Measurements from ENCODE around the gene SPATC1L.
"Not testable (repeated sequence)": the region's sequence is repeated elsewhere in the genome, so short reads cannot be mapped to it uniquely, and the experiment has no call there.

The SPATC1L gene

DNA sequence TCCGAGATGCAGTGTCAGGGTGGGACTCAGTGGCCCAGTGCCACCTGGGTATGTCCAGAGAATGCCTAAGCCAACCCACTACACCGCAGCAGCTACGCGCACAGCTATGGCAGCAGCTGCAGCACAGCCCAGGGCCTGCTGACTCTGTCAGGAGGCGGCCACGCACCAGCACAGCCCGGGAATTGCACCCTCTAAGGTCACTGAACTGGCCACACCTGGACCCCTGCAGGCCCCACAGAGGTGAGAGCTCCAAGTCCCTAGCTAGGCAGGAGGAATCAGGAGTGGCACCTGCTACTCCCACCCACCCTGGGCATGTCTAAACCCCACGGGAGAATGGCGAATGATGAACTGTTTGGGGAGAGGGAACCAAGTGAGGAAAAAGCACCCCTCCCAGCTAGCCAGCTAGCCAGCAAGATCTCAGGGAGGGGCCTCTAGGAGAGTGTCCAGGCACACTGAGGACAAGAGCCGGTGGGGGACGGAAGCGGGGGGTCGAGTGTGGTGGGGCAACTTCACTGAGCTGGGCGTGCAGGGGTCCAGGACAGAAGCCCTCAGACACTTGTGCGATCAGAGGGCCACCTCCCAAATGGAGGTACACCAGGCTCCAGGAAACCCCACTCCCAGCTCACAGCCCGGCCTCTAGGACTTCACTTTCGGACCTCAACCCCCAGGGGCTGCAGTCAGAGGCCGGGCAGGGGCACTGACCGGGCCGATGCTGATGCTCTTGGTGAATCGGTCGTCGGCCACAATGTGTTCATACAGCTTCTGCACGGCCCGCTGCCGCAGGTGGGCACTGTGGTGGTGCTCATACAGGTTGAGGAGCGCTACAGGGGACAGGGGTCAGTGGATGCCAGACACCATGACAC lies 30.4 kb upstream of the SPATC1L start:
- no peak for DNase-seq

GRCh38 chr21:46213620-46214286 lies 29.5 kb upstream of the SPATC1L start:
- no peak for DNase-seq

DNA sequence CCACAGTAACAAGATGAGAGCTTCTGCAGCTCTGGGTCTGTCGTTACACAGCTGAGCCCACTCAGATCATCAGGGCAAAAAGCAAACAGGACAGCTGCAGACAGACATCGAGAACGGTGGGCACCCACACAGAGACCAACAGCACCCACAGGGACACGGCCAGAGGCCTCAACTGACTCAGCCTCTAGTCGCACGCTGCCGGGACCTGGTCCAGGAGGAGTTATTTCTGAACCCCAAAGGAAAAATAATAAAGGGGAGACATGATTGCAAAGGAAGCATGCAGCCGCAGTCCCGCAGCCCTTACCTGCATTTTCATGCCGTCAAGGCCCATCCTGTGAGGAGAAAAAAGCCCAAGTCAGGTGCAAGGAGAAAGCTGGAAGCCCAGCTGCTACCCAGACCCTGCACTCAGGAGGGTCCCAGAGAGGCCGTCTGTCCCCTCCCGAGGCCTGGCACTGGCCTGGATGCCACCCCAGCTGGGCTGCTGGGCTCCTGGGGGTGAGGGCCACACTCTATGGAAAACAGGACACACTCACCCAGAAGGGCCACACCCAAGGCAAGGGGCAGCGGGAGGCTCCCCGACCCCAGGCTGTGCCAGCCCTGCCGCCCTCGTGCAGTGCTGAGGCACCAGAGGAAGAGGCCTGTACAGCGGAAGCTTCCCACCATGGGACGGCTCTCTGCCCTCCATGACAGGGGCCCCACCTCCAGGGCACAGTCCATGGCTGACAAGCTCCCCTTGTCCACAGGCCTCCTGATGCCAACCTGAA lies 28.6 kb upstream of the SPATC1L start:
- DNase-seq = no peak

DNA sequence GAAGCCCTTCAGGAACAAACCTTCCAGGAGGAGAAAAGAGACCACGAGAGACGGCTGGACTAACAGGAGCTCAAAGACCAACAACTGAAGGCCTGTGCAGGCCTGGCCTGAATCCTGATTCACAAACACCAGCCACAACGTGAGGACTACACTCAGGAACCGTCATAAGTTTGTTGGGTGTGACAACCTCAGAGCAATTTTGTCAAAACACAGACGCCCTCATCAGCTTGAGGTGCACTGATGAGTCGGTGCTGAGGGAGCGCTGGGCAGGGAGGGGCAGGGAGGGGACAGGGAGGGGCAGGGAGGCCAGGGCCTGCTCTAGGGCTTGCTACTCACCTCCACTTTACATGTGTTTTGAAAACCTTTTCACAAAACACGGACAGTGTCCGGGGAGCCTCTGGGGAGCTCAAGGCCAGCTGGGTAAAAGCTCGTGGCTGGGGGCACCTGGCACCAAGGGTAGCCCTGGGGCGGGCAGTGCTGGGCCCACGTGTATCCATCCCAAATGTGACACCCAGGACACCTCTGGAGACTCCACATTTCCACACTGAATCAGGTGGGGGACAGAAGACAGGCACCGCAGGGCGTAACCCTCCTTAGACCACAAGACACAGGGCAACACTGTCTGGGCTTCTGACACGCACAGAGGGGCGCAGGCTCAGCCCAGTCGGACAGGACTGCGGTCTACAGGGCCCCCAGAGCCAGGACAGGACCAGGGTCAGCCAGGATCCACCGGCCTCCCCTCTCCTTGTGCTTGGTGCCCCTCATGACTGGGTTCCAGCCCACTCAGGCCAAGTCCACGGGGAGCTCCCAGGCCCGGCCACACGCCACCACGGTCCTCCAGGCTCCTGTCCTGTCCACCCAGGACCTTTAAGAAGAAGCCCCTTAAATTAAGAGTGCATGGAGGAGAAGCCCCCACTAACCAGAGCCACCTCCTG lies 27.8 kb upstream of the SPATC1L start:
- no peak for DNase-seq

DNA sequence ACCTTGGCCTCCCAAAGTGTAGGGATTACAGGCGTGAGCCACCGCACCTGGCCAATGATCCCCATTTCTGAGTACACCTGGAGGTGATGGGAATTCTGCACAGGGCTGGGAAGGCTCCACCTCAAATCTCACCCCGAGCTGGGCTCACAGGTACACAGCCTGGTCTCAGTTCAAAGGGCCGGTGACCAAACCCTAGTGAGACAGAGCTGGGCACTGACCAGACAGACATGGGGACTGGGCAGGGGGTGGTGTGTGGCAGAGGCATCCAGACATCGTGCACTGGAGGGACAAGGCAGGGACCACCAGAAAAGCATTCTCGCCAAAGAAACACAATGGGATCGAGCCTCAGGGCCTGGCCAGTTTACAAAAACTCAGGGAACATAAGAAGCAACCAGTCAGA lies 27.1 kb upstream of the SPATC1L start:
- no peak for DNase-seq

DNA sequence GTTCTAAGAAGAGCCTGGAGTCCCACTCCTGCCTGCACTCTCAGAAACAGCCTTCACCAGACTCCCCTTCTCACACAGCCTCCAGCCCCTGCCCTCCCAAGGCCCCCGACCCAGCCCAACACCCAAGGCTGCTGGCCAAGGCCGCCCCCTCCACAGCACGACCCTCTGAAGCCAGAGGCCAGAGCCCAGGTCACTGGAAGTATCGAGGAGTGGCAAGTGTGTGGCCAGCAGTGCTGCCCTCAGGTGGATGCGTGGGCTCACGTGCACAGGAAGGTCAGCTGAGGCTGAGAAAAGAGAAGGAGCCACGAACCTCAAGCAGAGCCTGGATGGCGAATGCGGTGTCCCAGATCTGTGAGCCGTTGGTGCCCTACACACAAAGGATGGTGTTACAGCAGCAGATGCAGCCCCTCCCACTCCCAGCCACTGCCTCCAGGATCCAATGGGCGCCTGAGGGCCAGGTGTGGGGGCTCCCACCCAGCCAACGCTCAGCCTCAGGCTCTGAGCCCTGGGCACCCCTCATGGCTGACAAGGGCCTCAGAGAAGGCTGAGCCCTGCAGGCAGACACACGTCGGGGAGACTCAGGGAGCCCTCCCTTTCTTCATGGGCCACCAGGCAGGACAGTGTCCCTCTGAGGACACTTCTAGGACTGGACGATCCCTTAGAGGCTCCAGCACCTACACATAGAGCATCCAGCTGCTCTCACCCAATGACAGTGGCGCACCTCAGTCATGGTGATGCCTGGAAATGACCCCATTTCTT lies 26.3 kb upstream of the SPATC1L start:
- no peak for DNase-seq

GRCh38 chr21:46208761-46209721 lies 24.8 kb upstream of the SPATC1L start:
- no peak for DNase-seq

DNA sequence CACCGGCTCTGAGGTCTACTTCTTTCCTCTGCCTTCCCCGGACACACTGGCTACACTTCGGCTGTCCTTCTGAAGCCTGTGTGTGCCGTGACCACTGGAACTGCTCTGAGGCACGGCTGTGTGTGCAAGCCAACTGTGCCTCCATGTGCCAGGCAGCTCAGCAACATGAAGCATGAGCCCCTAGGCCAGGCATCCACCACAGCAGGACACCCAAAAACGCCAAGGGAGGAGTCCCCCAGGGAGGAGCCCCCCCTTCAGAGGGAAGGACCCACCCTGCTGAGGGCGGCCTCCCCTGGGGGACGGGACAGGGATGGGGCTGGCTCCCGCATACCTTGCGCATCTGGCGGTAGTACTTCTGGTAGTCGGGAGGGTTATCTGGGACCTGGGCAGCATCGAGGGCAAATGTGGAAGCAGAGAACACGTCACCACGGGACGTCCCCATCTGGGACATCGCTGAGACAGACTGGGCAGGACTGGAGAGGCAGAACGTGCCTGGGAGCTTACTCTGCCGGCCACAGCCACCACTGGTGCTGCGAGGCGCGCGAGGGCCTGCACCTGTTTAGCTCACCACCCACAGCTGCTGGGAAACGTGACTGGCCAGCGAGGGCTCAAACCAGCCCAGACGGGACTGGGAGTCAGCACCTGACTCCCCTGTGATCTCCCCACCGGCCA lies 23.8 kb upstream of the SPATC1L start:
- no peak for DNase-seq

DNA sequence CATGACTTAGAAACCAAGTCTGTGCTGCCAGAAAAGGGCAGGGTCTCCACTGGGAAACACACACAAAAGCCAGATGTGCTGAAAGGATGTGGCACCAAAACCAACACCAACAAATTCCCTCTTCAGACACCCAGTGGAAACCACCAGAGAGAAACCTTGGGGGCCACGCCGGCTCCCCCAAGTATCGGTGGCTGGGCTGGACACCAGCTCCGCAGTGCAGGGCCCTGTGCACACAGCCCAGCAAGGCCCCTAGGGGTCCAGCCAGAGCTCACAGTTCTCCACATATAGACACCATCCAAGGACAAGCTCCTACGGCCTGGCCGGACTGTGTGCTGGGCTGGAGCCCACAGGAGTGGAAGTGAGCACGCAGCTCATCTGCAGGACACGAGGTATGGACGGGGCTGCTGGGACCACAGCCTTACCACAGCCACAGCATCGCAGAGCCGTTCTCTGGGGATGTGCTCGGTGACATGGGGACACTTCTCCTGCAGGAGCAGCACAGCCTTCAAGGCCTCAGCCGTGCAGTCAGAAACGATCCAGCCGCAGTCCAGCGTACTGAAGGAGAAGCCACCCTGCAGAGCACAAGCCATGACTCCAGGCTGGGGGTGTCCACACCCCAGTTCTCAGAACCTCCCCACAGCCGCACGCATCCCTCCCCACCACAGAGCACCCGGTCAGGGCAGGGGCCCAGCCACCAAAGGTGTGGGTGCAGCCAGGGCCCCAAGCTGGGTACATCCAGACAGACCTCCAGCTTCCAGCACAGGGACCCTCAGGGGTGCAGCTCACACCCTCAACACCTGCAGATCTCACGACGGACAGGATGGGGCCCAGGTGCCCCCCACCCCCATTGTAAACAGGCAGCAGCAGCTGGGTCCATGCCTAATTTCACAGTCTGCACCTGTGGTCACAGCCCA lies 23.0 kb upstream of the SPATC1L start:
- DNase-seq = no peak

DNA sequence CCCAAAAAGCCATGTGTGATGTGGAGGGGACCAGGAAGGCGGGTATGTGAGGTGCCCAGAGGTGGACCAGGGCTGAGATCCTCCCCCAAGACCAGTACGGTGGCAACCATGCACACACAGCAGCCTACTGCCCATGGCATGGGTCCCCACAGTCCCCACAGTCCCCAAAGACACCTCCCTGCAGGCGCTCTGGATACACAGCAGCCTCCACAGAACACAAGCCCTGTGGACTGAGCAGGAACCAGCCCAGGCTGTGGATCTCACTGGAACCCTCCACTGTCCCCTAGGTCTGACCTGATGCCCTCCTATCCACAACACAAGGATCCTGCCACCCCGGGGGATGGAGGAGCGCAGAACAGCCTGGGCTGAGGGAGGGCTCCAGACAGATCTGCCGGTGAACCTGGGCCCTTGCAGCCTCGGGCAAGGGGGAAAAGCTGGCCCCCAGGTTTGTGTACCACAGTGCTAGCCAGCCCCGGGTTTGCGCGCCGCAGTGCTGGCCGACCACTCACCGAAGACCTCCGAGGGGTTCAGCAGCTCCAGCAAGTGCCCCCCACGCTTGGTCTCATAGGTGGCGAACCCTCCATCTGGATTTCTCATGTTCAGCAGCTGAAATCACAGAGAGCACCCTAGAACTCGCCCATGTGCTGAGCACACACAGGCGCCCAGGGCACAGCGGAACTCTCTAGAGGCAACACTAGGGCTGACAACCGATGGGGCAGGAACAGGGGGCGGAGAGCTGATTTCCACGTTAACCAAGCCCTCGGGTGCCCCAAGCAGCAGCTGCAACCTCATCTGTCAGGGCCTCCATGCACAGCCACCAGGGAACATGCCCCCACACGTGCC lies 22.1 kb upstream of the SPATC1L start:
- DNase-seq = no peak

DNA sequence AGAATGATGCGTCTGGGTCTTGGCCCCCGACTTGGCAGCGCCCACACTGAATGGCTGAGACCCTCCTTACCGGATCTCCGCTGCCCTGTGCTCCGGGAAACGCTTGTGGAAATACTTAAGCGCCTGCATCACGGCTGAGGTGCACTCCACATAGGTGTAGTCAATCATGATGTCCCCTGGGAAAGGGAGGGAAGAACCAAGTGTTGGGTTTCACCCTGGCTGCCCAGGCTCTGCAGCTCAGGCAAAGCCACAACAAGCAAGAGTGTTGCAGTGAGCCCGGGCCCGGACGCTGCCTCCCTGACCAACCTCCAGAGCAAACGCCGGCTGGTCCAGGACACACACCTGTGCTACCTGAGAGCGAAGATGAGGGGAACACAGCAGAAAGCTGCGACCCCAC lies 21.5 kb upstream of the SPATC1L start:
- DNase-seq = no peak

DNA sequence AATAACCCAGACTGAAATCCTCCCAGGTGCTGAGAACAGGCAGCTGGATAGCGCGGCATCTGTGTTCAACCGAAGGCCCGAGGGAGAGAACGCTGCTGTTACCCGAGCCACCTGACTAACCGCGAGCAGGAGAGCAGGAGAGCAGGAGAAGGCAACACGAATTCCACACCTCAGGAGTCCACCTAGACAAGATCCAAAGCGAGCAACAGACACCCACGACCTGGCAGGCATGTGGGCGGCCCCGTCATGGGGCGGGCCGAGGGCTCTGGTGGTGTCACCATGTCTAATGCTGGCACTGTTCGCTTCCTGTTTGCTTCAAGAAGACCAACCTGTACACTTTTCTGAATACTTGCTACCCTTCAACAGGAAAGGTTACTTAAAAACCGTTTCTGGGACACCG lies 20.9 kb upstream of the SPATC1L start:
- DNase-seq = no peak

- DNase-seq = no peak
Observed at GRCh38 chr21:46203203-46203600, 18.9 kb upstream of the SPATC1L start.

- no peak for DNase-seq
Observed at GRCh38 chr21:46202592-46203202, 18.4 kb upstream of the SPATC1L start.

GRCh38 chr21:46200877-46201803 lies 16.9 kb upstream of the SPATC1L start:
- DNase-seq = not testable (repeated sequence)
